A673 (cell line): ENCODE data around the gene URB2. TPM values are rescaled to one million over a fixed set of nuclear protein-coding genes. Genes with fewer than 3 reads are reported as not detected.

Experiments used
- BruUV-seq: library from RNA; stranded (reverse); fragments of 400-500 nt; replicated peaks from 2 replicates; lab custom pipeline; 2021; lab: Mats Ljungman, UMichigan
- CTCF ChIA-PET: fragments of 300-600 bp; sonication (Branson Sonifier 250); formaldehyde crosslinking; loops from one replicate; lab custom pipeline; 2022; ENCODE audit warnings: antibody characterized with exemption; lab: Charles Lee
- POLR2A ChIA-PET: fragments of 300-600 bp; sonication (Branson Sonifier 250); formaldehyde crosslinking; loops from one replicate; lab custom pipeline; 2022; ENCODE audit warnings: antibody characterized with exemption; ENCODE audit not compliant: low non-redundant PET; lab: Charles Lee
- DNase-seq: peaks from one replicate; pipeline ENCODE4 v3.0.0-alpha.2; 2015; ENCODE audit warnings: low spot score
- H3K27ac ChIP-seq: fragments of 200-600 bp; sonication (generic); 2 replicates; pipeline ENCODE4 v1.5.1; 2016; ENCODE audit warnings: mixed run types, low read depth, mild to moderate bottlenecking, mixed read lengths, antibody characterized with exemption, low read length; ENCODE audit not compliant: poor library complexity, severe bottlenecking
- H3K27me3 ChIP-seq: fragments of 200-600 bp; sonication (generic); replicated peaks from 2 replicates; pipeline ENCODE4 v1.6.1; 2017; ENCODE audit warnings: mixed run types, low read depth, mild to moderate bottlenecking, mixed read lengths, antibody characterized with exemption, low read length; ENCODE audit not compliant: insufficient read depth, poor library complexity
- H3K36me3 ChIP-seq: fragments of 200-600 bp; sonication (generic); 2 replicates; pipeline ENCODE4 v1.6.1; 2016; ENCODE audit warnings: mixed run types, mild to moderate bottlenecking, mixed read lengths, antibody characterized with exemption, low read length; ENCODE audit not compliant: insufficient read depth, poor library complexity, severe bottlenecking
- H3K4me1 ChIP-seq: fragments of 200-600 bp; sonication (generic); 2 replicates; pipeline ENCODE4 v1.6.1; 2017; ENCODE audit warnings: mixed run types, mild to moderate bottlenecking, mixed read lengths, antibody characterized with exemption, low read length; ENCODE audit not compliant: insufficient read depth, poor library complexity, severe bottlenecking
- H3K4me3 ChIP-seq: fragments of 200-600 bp; sonication (generic); 2 replicates; pipeline ENCODE4 v1.5.1; 2016; ENCODE audit warnings: low read depth, mixed run types, mild to moderate bottlenecking, mixed read lengths, low read length; ENCODE audit not compliant: poor library complexity, severe bottlenecking
- H3K9me3 ChIP-seq: fragments of 200-600 bp; sonication (generic); 2 replicates; pipeline ENCODE4 v1.6.1; 2016; ENCODE audit warnings: mixed run types, low read depth, mild to moderate bottlenecking, mixed read lengths, antibody characterized with exemption, low read length; ENCODE audit not compliant: poor library complexity, severe bottlenecking
- EZH2 ChIP-seq: fragments of 200-600 bp; sonication (generic); IDR thresholded peaks from 2 replicates; pipeline ENCODE4 v1.6.1; 2017; ENCODE audit warnings: borderline replicate concordance, low read depth, mild to moderate bottlenecking, mixed read lengths, antibody characterized with exemption, low read length; ENCODE audit not compliant: poor library complexity, severe bottlenecking
- intact Hi-C: fragments of 100-400 bp; cut with micrococcal nuclease; formaldehyde crosslinking; loops from one replicate; pipeline ENCODE4 v1.10.0; 2022; ENCODE audit not compliant: unreplicated experiment
- total RNA-seq: library from RNA; stranded (reverse); gene quantifications from 2 replicates; pipeline ENCODE4 v1.2.3, GENCODE V29; 2021
- TF ChIP-seq, protein P1 (sequence below): fragments of 300-800, 200-600 bp; sonication (generic); conservative IDR thresholded peaks from 2 replicates; pipeline ENCODE4 v1.5.1; 2017; ENCODE audit warnings: low read depth, mild to moderate bottlenecking, antibody characterized with exemption, low read length, moderate library complexity, mixed read lengths

The URB2 gene
- total RNA-seq, 1 experiment from 2014 or later, result 33.3 TPM

DNA sequence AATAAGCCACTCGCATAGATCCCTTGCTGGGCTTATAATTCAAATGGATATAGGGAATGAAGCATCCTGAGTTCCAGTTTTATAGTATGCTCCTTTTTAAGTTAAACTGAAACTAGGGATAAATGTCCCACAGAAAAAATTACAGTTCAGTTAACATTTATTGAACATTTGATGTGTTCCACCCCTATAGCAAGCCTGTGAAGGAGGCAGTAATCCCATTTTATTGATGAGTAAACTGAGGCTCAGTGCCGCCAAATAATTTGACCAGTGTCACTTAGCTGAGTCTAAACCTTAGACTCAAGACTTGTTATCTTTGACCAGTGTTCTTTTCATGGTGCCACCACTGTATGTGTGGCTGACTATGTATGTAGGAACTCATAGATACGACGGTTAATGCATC is 22.4 kb downstream of the URB2 start:
- Histone ChIP-seq H3K4me1 (no peaks in the 10 kb centered on the region), H3K9me3 (no peaks in the 10 kb centered on the region), H3K36me3 (peaks cover 75% of the 10 kb centered on the region), H3K27ac (no peak overlapping the region), H3K27me3 (no peaks in the 10 kb centered on the region), H3K4me3 (no peak overlapping the region)
- TF ChIP-seq EZH2, result no peak
- TF ChIP-seq, protein P1, sequence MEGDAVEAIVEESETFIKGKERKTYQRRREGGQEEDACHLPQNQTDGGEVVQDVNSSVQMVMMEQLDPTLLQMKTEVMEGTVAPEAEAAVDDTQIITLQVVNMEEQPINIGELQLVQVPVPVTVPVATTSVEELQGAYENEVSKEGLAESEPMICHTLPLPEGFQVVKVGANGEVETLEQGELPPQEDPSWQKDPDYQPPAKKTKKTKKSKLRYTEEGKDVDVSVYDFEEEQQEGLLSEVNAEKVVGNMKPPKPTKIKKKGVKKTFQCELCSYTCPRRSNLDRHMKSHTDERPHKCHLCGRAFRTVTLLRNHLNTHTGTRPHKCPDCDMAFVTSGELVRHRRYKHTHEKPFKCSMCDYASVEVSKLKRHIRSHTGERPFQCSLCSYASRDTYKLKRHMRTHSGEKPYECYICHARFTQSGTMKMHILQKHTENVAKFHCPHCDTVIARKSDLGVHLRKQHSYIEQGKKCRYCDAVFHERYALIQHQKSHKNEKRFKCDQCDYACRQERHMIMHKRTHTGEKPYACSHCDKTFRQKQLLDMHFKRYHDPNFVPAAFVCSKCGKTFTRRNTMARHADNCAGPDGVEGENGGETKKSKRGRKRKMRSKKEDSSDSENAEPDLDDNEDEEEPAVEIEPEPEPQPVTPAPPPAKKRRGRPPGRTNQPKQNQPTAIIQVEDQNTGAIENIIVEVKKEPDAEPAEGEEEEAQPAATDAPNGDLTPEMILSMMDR, result no peak
- intact Hi-C loops, result no loop called here
- ChIA-PET POLR2A (interaction anchor here (0.6 kb wide), 1 partner anchor 11 kb away, joined by 5 read pairs; no protein-coding TSS in a partner anchor), CTCF (no interaction called here)
- no TSS peak for BruUV-seq
- DNase-seq, result no peak

DNA sequence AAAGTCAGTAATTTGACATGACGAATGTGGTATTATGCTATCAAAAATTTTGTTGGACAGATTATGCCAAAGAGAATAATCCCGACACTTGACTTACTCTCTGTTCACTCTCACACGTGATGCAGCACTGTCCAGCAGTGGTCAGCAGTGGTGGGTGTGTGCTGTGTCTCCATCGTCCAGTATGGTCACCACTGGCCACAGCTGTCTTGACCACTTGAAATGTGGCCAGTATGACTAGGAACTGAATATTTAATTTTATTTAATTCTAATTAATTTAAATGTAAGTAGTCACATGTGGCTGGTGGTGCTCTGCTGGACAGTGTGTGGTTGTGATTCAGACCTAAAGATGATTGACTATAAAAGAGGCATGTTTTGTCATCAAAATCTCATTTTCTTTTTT is 24.0 kb downstream of the URB2 start:
- H3K27me3 ChIP-seq, result no peaks in the 10 kb centered on the region
- intact Hi-C loops, result no loop called here
- CTCF ChIA-PET, result no interaction called here
- peaks cover 71% of the 10 kb centered on the region for H3K36me3 ChIP-seq
- no peaks in the 10 kb centered on the region for H3K9me3 ChIP-seq
- no TSS peak for BruUV-seq
- H3K4me3 ChIP-seq, result no peak overlapping the region
- no peaks in the 10 kb centered on the region for H3K4me1 ChIP-seq
- POLR2A ChIA-PET, result no interaction called here
- TF ChIP-seq, protein P1, result no peak
- no peak for TF ChIP-seq EZH2
- no peak overlapping the region for H3K27ac ChIP-seq
- no peak for DNase-seq

DNA sequence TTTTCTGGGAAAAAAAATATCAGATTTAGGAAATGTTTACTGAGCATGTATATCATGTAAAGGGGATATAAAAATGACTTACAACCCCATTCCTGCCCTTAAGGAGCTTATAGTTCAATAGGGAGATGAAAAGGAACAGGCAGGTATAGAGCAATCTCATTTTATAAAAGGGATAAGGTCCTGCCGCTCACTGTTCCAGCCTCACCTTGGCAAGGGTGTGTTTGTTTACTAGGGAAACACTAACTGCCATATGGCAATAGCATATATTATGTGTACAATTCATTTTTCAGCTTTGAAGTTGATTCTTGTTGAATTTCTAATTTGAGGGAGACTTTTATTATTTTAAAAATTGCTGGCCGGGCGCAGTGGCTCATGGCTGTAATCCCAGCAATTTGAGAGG is 25.5 kb downstream of the URB2 start:
- intact Hi-C loops, result no loop called here
- Histone ChIP-seq H3K4me3 (no peak overlapping the region), H3K27ac (no peak overlapping the region), H3K27me3 (no peaks in the 10 kb centered on the region), H3K36me3 (peaks cover 67% of the 10 kb centered on the region), H3K4me1 (peaks cover 12% of the 10 kb centered on the region), H3K9me3 (no peaks in the 10 kb centered on the region)
- TF ChIP-seq EZH2, result no peak
- TF ChIP-seq, protein P1, result no peak
- POLR2A ChIA-PET, result no interaction called here
- CTCF ChIA-PET, result no interaction called here
- BruUV-seq, result no TSS peak
- DNase-seq, result no peak
